ENCODE data around the gene IGFN1. TPM values are rescaled to one million over a fixed set of nuclear protein-coding genes. Genes with fewer than 3 reads are reported as not detected.
A peak's percentile ranks its signal among the peaks of the same experiment; 100 is the strongest.

Gene IGFN1
- total RNA-seq, 1 donor from 2014 or later: under 0.01 TPM

GRCh38 chr1:201172326-201172725 is 18.3 kb upstream of the IGFN1 start:
- Histone ChIP-seq H3K36me3 (ENCODE audit: control insufficient read depth, insufficient read depth, low read length) (no peaks in the 10 kb centered on the region), H3K4me3 (ENCODE audit: low read depth, low read length) (no peak overlapping the region), H3K27me3 (ENCODE audit: control insufficient read depth, insufficient read depth, low read length) (no peaks in the 10 kb centered on the region)
- no peak for DNase-seq (ENCODE audit: low read depth)
- no peak for FAIRE-seq
- no peak for TF ChIP-seq CTCF (IDR thresholded peaks at IDR 0.05; ENCODE audit: insufficient read depth, low read length, severe bottlenecking)

DNA sequence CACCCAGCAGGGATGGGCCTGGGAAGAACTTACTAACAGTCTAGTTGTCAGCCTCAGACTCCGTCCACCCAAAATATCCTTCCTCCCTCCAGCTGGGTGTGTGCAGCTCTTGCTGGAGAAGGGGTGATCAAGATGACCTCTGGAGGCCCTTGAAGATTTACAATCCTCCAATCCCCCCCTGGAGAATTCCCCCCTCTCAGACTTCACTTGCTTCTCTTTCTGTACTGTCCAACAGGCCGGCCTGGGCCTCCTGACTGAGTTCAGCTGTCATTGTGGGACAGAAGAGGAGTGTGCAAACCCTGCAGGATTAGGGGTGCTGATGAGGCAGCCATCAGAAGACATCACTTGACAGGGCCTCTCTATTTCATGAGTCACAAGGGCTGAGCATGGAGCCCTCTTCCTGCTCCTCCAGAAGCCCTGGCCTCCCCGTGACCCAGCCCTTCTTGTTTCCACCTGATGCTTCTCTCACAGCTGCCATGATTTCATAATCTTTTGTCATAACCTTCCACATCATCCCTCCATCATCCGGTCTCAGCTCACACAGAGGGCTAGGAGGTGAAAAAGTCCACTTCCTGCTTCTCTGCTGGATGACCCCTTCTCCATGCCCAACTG is 17.5 kb upstream of the IGFN1 start:
- DNase-seq (ENCODE audit: low read depth) (peak; percentile 93), FAIRE-seq (no peak)
- Histone ChIP-seq H3K27me3 (ENCODE audit: control insufficient read depth, insufficient read depth, low read length) (no peaks in the 10 kb centered on the region), H3K36me3 (ENCODE audit: control insufficient read depth, insufficient read depth, low read length) (no peaks in the 10 kb centered on the region), H3K4me3 (ENCODE audit: low read depth, low read length) (no peak overlapping the region)
- no peak for TF ChIP-seq CTCF (IDR thresholded peaks at IDR 0.05; ENCODE audit: insufficient read depth, low read length, severe bottlenecking)

- Histone ChIP-seq H3K27me3 (ENCODE audit: control insufficient read depth, insufficient read depth, low read length) (no peaks in the 10 kb centered on the region), H3K36me3 (ENCODE audit: control insufficient read depth, insufficient read depth, low read length) (no peaks in the 10 kb centered on the region), H3K4me3 (ENCODE audit: low read depth, low read length) (no peak overlapping the region)
- FAIRE-seq (no peak), DNase-seq (ENCODE audit: low read depth) (no peak)
- no peak for TF ChIP-seq CTCF (IDR thresholded peaks at IDR 0.05; ENCODE audit: insufficient read depth, low read length, severe bottlenecking)
These were observed 16.9 kb upstream of the IGFN1 start for GRCh38 chr1:201173736-201174135.

DNA sequence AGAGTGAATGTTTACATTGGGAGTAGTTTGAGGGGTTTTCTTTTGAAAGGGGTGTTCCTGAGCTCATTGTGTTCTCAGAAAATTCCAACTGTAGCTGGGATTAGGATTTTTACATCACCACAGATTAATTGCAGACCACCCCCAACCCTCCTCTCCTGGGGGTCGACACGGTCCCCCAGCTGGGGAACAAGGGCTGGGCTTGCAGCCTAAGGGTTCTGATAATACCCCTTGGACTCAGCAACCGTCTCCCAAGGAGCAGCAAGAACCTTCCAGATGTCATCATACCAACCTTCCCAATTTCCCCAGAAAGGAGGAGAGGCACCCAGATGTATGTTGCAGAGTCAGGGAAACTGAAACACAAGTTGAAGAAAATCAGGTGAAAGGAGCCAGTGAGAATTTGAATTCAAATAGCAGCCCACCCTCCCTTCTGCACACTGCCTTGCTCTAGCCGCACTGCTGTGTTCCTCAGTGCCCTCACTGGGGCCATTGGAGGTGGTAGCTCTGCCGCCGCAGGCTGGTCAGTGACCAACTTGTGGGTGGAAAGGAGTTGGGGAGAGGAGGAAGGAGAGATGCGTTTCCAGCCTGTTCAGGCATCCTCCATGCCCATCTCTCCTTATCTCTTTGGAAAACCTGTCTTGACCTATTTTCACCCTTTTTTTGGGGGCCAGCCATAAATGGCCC is 14.7 kb upstream of the IGFN1 start:
- Histone ChIP-seq H3K4me3 (ENCODE audit: low read depth, low read length) (no peak overlapping the region), H3K36me3 (ENCODE audit: control insufficient read depth, insufficient read depth, low read length) (no peaks in the 10 kb centered on the region), H3K27me3 (ENCODE audit: control insufficient read depth, insufficient read depth, low read length) (no peaks in the 10 kb centered on the region)
- DNase-seq (ENCODE audit: low read depth) (no peak), FAIRE-seq (no peak)
- TF ChIP-seq CTCF (IDR thresholded peaks at IDR 0.05; ENCODE audit: insufficient read depth, low read length, severe bottlenecking): no peak

DNA sequence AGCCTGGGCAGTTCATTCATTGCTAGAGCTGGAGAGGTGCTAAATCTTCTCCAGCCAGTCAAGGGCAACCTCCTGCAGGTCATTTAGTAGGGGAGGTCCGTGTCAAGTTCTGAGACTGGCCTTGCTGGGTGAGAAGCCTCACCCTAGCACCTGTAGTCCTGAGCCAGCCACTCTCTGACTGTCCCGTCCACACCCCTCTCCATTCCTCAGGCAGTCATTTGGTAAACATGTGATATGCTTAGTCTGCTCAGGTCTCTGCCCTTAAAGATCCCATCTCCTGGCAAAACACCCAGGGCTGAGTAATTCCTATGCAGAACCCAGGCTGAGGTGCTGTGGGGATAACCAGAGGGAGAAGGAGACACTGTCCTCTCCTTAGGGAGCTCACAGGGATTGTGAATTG is 13.7 kb upstream of the IGFN1 start:
- no peaks in the 10 kb centered on the region for H3K36me3 ChIP-seq (ENCODE audit: control insufficient read depth, insufficient read depth, low read length)
- FAIRE-seq (peak; percentile 83), DNase-seq (ENCODE audit: low read depth) (peak; percentile 82)
- no peak overlapping the region for H3K4me3 ChIP-seq (ENCODE audit: low read depth, low read length)
- no peaks in the 10 kb centered on the region for H3K27me3 ChIP-seq (ENCODE audit: control insufficient read depth, insufficient read depth, low read length)
- no peak for TF ChIP-seq CTCF (IDR thresholded peaks at IDR 0.05; ENCODE audit: insufficient read depth, low read length, severe bottlenecking)
